DMS53 (cell line): Measurements from ENCODE around the gene SDF2.
A peak's percentile ranks its signal among the peaks of the same experiment; 100 is the strongest.
"Not testable (repeated sequence)": the region's sequence is repeated elsewhere in the genome, so short reads cannot be mapped to it uniquely, and the experiment has no call there.

Experiments used
- DNase-seq: peaks from one replicate; lab custom pipeline; 2025; lab: John Stamatoyannopoulos, UW

The SDF2 gene

DNA sequence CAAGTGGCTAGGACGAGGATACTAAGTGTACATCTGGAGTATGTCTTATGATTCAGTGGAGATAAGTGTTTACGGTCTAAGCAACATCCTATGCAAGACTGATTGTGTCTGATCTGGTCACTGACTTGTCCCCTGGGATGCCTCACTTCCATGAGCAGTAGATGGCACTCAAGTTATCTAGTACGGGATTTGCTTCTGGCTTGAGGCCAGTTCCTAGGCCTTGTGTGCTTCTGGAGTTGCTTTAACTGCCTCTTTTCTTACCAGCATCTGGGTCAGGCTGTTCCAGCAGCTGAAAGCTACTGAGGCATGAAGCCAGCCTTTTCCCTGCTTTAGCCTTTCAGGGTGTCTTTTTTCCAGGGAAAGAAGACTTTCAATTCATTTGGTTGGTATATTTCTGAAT, 23.3 kb upstream of the SDF2 start:
- peak; percentile 80 for DNase-seq

GRCh38 chr17:28682655-28683054, 20.9 kb upstream of the SDF2 start:
- no peak for DNase-seq

DNA sequence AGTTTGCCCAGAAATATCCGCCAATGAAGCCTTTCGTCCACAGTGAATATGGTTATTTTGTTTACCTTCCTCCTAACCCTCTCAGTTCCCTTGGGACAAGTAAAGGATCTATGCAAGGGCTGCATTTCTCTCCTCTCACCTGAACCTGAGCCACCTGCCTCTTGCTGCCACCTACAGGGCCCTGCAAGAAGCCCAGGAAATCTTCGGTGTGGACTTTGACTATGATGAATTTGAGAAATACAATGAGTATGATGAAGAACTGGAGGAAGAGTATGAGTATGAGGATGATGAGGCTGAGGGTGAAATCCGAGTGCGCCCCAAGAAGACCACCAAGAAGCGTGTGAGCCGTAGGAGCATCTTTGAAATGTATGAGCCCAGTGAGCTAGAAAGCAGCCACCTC, 14.3 kb upstream of the SDF2 start:
- peak; percentile 54 for DNase-seq

DNA sequence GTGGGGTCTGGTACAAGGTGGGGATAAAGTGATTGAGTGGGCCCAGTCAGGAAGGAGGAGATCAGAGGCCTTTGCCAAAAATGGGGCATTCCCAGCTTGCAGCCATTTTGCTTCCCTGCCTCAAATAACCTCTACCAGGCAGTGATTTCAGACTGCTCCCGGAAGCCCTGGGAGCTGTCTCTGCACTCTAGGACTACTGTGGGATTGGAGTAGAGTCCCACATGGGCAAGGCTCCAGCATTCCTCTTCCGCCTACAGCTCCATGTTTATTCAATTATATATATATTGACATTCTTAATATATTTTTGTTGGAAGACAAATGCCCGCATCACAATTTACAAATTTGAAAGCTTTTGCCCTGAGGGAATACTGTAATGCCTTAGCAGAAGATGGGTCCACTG, 13.8 kb upstream of the SDF2 start:
- DNase-seq: no peak

DNA sequence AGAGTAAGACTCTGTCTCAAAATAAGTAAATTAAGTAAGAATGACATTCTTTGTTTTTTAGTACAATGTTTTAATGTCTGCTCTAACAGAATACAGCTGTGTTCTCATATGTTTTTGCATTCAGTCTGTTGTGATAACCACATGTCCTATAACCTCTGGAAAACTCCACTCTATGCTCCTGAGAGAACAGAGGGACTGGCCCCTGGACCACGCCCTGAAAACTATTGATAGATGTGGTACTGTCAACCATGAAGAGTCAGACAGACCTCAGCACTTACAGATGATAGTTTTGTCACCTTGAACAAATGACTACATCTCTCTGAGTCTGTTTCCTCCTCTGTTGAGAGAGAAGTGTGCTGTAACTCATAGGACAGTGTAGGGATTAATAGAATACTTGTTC, 8.2 kb upstream of the SDF2 start:
- no peak for DNase-seq

DNA sequence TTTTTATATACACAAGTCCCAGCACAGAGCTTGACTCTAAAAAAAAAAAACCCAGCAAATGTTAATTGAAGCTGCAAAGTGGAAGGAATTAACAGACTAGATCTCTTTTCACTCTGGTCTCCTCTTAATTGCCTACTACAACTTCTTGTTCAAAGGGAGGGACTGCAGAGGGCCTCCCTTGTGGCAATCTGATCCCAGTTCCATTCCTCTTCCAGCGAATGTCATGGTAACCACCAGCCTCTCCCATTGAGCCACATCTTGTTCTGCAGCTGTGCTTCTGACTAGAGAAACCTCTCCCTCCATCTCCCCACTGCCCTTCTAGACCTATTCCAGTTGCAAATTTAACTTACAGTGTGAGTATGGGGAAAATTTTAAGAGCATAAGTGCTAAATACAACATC, 6.2 kb upstream of the SDF2 start:
- no peak for DNase-seq

DNA sequence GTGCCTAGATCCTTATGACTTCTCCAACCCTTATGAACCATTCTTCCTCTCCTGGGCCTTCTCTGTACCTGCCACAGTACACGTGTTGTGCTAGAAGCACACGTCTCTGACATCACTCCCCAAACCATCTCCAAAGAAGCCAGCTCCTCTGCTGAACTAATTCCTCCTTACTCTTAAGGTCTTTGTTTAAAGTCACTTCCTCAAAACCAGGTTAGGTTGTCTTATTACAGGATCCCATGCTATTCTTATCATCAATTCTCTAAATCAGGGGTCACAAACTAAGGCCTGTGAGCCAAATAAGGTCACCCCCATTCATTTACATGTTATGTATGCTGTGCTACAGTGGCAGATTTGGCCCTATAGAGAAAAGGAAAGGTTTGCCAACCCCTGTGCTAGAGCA, 4.3 kb upstream of the SDF2 start:
- DNase-seq: no peak

DNA sequence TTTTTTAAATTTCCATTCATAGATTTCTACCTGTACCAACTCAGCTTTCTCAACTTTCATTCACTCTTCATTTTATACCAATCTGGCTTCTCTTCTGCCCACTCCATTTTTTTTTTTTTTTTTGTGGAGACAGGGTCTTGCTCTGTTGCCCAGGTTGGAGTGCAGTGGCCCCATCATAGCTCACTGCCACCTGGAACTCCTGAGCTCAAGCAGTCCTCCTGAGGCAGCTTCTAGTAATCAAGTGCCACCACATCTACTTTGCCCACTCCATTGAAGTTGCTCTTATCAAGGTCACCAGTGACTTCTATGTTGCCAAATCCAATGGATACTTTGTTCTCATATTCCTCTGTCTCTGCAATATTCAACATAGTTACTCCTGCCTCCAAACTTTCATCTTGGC, 2.0 kb upstream of the SDF2 start:
- no peak for DNase-seq

- DNase-seq: no peak
These were observed 772 bp upstream of the SDF2 start for GRCh38 chr17:28662527-28662829.

GRCh38 chr17:28659497-28659881, 2.2 kb downstream of the SDF2 start:
- DNase-seq: not testable (repeated sequence)

GRCh38 chr17:28658766-28659496, 2.8 kb downstream of the SDF2 start:
- not testable (repeated sequence) for DNase-seq

- not testable (repeated sequence) for DNase-seq
These were observed 3.4 kb downstream of the SDF2 start for GRCh38 chr17:28658342-28658741.

DNA sequence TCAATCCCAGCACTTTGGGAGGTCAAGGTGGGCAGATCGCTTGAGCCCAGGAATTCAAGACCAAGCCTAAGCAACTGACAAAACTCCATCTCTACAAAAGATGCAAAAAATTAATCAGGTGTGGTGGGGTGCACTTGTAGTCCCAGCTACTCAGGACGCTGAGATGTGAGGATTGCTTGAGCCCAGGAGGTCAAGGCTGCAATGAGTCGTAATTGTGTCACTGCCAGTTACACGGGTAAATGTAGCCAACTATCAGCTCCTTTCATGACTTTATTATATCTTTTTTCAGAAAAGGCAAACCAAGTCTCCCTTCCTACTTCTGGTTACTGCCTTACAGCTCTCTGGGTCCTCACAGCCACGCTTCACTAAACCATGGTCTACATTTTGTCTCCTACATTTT, 4.0 kb downstream of the SDF2 start:
- no peak for DNase-seq

DNA sequence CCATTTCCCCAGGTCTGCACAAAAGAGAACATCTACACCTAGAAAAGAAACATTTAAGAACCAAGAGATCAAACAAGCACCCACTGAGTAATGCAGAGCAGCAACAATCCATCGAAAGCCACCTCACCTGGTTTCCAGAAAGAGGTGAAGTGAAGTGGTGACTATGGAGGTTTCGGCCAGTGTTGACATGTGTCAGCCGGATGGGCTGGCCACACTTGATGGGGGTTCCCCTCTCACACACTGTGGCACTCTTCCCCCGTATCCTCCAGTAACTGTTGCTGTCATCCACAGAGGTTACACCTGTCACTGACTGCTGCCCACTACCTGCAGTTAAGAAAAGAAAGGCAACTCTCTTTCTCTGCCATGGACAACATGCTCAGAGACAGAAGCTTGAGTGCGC, 6.5 kb downstream of the SDF2 start:
- DNase-seq: no peak

DNA sequence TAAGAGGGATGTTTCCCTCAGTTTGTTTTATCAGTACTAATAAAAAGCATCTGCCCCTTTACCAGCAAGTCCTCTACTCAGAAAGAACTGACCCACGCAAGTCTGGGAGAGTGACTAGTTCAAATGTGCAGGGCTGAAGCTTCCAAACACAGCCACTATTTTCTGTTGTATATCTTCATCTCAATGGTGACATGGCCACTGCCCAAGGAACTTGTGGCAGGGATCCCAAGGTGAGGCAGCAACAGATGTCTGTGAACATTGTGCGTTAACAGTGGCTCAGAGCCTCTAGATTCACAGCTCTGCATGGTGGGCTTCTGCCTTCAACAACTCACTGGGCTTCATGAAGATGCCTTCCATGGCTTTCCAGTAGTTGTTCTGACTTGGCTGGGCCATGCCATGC, 13.0 kb downstream of the SDF2 start:
- no peak for DNase-seq

DNA sequence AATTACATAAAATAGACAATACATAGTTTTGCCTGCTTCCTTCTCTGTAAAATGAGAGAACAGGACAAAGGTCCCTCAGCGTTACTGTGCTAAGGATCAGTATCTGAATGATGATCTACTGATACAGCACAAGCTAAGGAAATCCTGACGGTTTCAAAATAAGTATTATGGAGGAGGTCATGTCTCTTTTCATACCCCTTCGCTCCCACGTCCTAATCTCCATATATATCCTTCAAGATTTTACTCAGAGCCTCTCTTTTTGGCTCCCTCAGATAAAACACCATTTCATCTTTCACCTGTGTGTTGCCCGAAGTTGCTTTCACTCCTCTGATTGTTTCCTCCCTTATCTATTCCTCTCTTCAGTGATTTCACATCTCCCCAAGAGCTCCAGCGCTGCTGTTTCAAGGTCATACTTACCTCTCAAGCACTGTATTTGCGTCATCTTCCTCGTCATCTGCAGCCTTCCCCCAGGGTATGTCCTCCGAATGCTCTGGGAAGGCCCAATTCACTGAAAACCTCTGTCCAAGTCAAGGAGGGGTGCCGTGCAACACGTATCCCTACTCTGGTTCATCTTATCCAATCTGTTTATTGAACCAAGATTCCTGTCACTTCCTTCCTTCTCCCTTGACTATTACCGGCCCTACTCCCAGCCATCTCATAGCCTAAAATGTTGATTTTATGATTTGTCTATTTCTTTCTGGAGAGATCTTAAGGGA, 15.5 kb downstream of the SDF2 start:
- DNase-seq: peak; percentile 69

- DNase-seq: peak; percentile 55
These were observed 16.1 kb downstream of the SDF2 start for GRCh38 chr17:28645576-28645939.

DNA sequence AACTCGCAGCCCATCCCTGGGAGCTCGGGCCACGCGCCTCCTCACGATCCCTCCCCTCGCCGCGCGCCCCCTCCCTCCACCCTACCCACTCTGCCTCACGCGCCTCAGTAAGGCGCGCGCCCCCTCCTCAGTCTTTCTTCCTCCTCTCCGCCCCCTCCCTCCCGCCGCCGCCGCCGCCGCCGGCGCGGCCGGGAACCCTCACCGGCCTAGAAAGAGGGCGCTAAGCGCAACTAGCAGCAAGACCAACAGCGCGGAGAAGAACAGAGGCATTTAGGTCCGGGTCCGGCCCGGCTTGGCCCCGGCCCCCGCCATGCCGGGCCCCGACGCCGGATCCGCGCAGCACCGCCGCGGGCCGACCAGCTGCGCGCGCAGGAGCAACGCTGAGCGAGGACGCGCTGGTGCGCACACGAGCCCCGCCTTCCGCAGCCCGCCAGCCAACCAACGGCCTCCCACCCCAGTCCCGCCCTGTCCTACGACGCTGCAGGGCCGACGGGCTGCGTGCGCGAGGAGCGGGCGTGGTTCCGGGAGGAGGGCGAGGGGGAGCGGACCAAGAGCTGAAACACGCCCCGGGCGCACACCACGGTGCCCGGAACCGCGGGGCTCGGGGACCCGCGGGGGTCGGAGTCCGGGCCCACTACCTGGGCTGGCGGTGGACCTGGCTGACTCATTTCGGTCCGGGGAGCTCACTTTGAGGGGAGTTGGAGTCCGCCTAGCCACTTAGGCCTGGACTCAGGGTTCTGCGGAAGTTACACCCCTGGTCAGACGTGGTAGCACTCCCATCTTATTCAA, 16.7 kb downstream of the SDF2 start, which contains the start of gene BLTP2:
Gene BLTP2, minus strand, starts transcription at position 372 of the 789 bp plus-strand sequence. Its CDS starts 102 bp downstream, at position 270.
- DNase-seq: peak; percentile 96

DNA sequence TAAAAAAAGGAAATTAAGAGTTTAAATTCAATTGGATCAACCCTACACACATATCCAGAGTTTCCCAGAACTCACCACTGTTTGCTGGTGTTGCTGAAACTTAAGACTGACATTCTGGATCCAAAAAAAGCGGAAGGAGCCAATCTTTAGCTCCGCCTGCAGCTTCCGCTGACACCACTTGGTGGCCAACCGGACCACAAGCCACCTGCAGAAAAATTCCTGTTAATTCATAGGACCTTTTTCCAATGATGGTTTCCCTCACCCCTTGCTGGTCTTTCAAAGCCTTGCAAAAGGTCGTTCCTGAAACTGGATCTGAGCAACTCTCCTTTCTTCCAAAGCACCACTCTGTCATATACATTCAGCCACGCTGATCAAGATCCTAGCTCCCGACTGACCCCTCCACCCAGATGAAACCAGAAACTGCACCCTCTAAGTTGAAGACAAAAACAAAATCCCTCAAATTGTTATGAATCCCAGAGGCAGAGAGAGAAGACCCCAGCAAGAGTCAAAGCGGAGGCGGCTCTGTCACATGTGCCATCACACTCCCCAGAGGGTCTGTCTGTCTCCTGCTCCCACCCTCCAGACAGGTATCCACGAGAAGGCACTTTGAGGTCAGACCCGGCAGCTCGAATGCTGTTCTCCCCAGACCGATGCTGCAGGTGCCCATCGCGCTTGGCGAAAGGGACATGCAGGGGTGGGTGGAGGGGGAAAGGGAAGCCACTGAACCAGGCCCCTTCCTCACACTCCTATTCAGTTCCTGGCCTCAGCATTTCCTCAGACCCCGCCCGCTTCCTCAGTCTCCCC, 17.5 kb downstream of the SDF2 start:
- DNase-seq: peak; percentile 71

- DNase-seq: peak; percentile 61
These were observed 20.1 kb downstream of the SDF2 start for GRCh38 chr17:28641579-28641978.

- no peak for DNase-seq
These were observed 26.2 kb downstream of the SDF2 start for GRCh38 chr17:28635506-28635905.

GRCh38 chr17:28634206-28634865, 27.4 kb downstream of the SDF2 start:
- peak; percentile 42 for DNase-seq
